ENCODE results near the gene ST7.

Gene ST7

DNA sequence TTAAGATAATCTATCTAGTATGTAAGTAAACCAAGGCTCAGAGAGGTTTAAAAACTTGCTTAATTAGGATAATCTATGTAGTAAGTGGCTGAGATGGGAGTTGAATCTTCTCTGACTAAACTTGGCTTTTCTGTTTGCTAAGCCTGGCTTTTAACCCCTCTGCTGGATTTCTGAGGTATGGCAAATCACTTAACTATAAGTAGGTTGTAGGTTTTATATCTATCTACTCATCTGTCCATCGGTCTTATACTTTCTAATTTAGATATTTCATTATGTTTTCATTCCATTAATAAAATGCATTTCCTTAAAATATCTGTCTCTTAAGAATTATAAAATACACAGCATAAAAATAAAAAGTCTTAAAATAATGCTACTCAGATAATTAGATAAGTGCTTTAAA lies 59.4 kb downstream of the ST7 start:
- Histone ChIP-seq H3K4me1 (ENCODE audit: control insufficient read depth, insufficient read depth, low read length, poor library complexity, severe bottlenecking) (peaks cover 33% of the 10 kb centered on the region), H3K27ac (ENCODE audit: insufficient read depth, low read length, poor library complexity, severe bottlenecking) (no peak overlapping the region), H3K27me3 (replicated peaks; ENCODE audit: control insufficient read depth, insufficient read depth, low read length, poor library complexity, severe bottlenecking) (no peaks in the 10 kb centered on the region), H3K9me3 (ENCODE audit: control insufficient read depth, low read length) (no peaks in the 10 kb centered on the region), H3K4me3 (ENCODE audit: insufficient read depth, low read depth, low read length, poor library complexity, severe bottlenecking) (no peak overlapping the region), H3K36me3 (ENCODE audit: control insufficient read depth, insufficient read depth, low read length) (no peaks in the 10 kb centered on the region)
- no peak for DNase-seq

DNA sequence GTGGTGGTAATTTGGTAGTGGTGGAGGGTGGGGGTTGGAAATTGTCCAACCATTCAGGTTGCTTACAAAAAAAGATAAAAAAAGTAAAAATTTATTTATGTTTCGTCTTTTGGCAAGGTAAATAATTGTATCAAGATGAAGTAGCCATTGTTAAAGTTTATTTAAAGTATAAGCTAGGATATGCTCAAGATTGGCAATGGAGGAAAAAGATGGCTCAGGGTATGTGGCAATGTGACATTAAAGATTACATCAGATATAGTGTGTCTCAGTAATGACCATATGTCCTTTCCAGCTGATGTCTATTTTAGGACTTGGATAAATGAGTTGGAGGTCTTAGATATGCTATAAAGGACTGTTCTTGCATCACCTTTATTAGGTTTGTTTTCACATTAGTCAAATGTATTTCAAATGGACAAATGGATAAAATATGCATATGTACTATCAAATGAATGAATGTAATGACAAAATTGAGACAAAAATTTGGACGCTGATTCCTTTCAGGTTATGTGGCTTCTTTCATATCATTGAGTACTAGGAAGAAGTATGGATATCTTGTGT lies 60.9 kb downstream of the ST7 start:
- H3K36me3 ChIP-seq (ENCODE audit: control insufficient read depth, insufficient read depth, low read length), result no peaks in the 10 kb centered on the region
- DNase-seq, result no peak
- no peak overlapping the region for H3K27ac ChIP-seq (ENCODE audit: insufficient read depth, low read length, poor library complexity, severe bottlenecking)
- H3K27me3 ChIP-seq (replicated peaks; ENCODE audit: control insufficient read depth, insufficient read depth, low read length, poor library complexity, severe bottlenecking), result no peaks in the 10 kb centered on the region
- peaks cover 22% of the 10 kb centered on the region for H3K4me1 ChIP-seq (ENCODE audit: control insufficient read depth, insufficient read depth, low read length, poor library complexity, severe bottlenecking)
- H3K4me3 ChIP-seq (ENCODE audit: insufficient read depth, low read depth, low read length, poor library complexity, severe bottlenecking), result no peak overlapping the region
- H3K9me3 ChIP-seq (ENCODE audit: control insufficient read depth, low read length), result no peaks in the 10 kb centered on the region

DNA sequence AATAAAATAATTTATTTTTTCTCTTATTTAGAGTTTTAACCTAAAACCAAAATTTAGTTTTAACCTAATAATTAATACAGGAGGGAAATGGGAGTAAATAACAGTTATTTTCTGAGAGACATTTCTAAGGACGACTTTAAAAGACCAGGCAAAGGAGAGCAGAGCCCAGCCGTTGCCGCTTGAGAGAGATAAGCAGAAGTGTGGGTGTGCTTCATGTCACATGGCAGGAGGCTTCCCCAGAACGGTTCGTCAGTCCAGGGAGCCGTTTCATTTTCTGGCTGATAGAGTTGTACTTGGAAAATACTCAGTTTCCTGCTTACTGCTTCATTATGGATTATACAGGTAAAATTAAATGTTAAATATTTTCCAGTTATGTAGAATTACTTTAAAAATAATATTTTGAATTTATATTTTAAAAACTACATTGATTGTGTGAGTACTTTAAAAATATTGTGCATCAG lies 61.4 kb downstream of the ST7 start:
- Histone ChIP-seq H3K27me3 (replicated peaks; ENCODE audit: control insufficient read depth, insufficient read depth, low read length, poor library complexity, severe bottlenecking) (no peaks in the 10 kb centered on the region), H3K36me3 (ENCODE audit: control insufficient read depth, insufficient read depth, low read length) (no peaks in the 10 kb centered on the region), H3K9me3 (ENCODE audit: control insufficient read depth, low read length) (no peaks in the 10 kb centered on the region), H3K27ac (ENCODE audit: insufficient read depth, low read length, poor library complexity, severe bottlenecking) (no peak overlapping the region), H3K4me1 (ENCODE audit: control insufficient read depth, insufficient read depth, low read length, poor library complexity, severe bottlenecking) (peaks cover 17% of the 10 kb centered on the region), H3K4me3 (ENCODE audit: insufficient read depth, low read depth, low read length, poor library complexity, severe bottlenecking) (no peak overlapping the region)
- no peak for DNase-seq

DNA sequence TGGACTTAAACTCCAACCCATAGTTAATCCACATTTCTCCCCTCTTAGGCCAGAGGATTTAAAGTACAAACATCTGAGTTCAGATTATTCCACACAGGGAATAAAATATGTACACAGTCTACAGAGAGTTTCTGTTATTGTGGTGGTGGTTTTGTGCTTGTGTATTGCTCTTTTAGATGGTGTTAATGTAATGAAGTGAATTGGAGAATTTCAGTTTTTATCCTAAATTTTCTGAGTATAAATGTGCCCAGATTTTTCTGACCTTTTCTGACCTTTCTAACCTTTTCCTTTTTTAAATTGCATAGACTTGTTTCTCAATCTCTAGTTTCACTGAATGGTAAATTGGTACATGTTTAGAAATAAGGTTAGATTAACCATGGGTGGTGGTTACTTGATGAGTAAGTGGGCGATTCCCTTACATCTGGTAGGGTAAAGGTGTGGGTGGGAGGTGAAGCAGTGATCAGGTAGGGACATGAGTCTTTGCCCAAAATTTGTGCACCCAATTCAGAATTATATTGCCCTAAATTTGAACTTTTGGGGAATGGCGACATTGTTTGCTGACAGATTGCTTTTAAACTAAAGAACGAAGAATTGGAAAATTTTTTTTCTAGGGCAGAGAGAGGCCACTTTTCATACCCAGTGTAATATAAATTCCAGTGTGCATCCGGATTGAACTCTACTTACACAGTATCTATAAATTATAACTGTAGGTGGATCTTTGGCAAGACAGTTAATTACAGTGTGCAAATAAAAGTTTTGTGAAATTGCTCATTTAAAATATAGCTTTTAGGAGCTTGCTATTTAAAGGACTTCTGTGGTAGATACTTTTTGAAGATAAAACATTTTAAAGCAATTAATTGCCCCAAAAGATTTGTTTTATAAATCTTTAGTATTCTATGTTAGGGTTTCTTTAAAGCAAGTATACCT lies 62.2 kb downstream of the ST7 start:
- peaks cover 9% of the 10 kb centered on the region for H3K4me1 ChIP-seq (ENCODE audit: control insufficient read depth, insufficient read depth, low read length, poor library complexity, severe bottlenecking)
- DNase-seq, result no peak
- no peaks in the 10 kb centered on the region for H3K9me3 ChIP-seq (ENCODE audit: control insufficient read depth, low read length)
- no peak overlapping the region for H3K27ac ChIP-seq (ENCODE audit: insufficient read depth, low read length, poor library complexity, severe bottlenecking)
- H3K27me3 ChIP-seq (replicated peaks; ENCODE audit: control insufficient read depth, insufficient read depth, low read length, poor library complexity, severe bottlenecking), result no peaks in the 10 kb centered on the region
- no peaks in the 10 kb centered on the region for H3K36me3 ChIP-seq (ENCODE audit: control insufficient read depth, insufficient read depth, low read length)
- H3K4me3 ChIP-seq (ENCODE audit: insufficient read depth, low read depth, low read length, poor library complexity, severe bottlenecking), result no peak overlapping the region

DNA sequence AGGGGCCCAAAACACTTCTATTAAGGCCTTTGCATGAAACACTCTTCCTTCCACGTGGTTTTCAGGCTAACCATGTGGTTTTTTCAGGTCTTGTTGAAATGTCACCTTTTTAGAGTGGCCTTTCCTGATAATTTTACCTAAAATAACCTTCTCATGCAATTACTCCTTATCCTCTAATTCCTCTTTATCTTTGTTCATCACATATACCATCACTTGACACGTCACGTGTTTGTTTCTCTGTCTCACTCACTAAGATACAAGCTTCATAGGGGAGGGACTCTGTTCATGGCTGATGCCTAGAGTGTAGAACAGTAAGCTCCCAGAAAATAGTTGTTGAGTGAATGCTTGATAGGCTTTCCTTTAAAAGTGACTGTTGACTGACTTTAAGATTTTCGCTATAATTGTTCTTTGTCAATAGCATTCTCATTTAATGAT lies 63.7 kb downstream of the ST7 start:
- no peaks in the 10 kb centered on the region for H3K36me3 ChIP-seq (ENCODE audit: control insufficient read depth, insufficient read depth, low read length)
- H3K27ac ChIP-seq (ENCODE audit: insufficient read depth, low read length, poor library complexity, severe bottlenecking), result no peak overlapping the region
- DNase-seq, result no peak
- H3K4me1 ChIP-seq (ENCODE audit: control insufficient read depth, insufficient read depth, low read length, poor library complexity, severe bottlenecking), result no peaks in the 10 kb centered on the region
- no peaks in the 10 kb centered on the region for H3K9me3 ChIP-seq (ENCODE audit: control insufficient read depth, low read length)
- no peak overlapping the region for H3K4me3 ChIP-seq (ENCODE audit: insufficient read depth, low read depth, low read length, poor library complexity, severe bottlenecking)
- H3K27me3 ChIP-seq (replicated peaks; ENCODE audit: control insufficient read depth, insufficient read depth, low read length, poor library complexity, severe bottlenecking), result no peaks in the 10 kb centered on the region

DNA sequence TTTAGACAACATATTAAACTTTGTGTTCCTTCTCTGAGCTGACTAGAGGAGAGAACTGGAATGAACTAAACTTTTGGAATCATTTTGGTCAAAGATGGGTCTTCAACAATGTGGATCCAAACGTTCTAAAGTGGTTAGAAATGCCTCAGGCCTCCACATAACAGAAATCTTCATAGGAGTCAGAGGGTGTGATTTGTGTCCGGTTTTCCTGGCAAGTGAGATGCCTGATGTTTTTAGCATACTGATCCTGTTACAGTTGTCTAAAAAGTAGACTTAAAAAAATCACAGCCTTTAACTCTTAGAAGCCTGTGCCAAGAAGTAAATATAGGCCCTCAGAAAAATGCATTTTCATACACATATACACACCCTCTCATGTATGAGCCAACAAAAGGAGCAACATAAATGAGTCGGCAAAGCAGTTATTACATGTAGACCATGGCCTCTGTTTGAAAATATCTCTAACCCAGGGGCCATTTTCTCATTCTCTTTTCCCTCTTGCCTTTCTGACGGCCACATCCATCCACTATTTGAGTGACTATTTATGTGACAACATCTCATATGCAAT lies 64.5 kb downstream of the ST7 start:
- no peaks in the 10 kb centered on the region for H3K4me1 ChIP-seq (ENCODE audit: control insufficient read depth, insufficient read depth, low read length, poor library complexity, severe bottlenecking)
- H3K27me3 ChIP-seq (replicated peaks; ENCODE audit: control insufficient read depth, insufficient read depth, low read length, poor library complexity, severe bottlenecking), result no peaks in the 10 kb centered on the region
- no peaks in the 10 kb centered on the region for H3K36me3 ChIP-seq (ENCODE audit: control insufficient read depth, insufficient read depth, low read length)
- no peaks in the 10 kb centered on the region for H3K9me3 ChIP-seq (ENCODE audit: control insufficient read depth, low read length)
- no peak for DNase-seq
- no peak overlapping the region for H3K4me3 ChIP-seq (ENCODE audit: insufficient read depth, low read depth, low read length, poor library complexity, severe bottlenecking)
- H3K27ac ChIP-seq (ENCODE audit: insufficient read depth, low read length, poor library complexity, severe bottlenecking), result no peak overlapping the region

DNA sequence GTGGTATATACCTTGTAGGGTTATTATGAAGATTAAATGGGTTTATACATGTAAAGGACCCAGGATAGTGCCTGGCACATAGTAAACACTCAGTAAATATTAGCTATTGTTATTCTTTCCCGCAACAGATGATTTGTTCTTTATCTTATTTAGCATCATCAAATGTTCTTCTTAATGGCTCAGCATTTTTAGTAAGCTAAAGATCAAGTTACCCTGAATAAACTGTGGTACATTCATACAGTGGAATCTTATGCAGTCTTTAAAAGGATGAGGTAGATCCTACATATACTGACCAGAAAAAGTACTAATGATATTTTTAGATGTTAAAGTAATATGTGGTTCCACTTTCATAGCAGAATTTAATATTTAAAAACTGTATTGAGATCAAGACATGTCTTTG lies 65.4 kb downstream of the ST7 start:
- no peak for DNase-seq
- Histone ChIP-seq H3K27ac (ENCODE audit: insufficient read depth, low read length, poor library complexity, severe bottlenecking) (no peak overlapping the region), H3K36me3 (ENCODE audit: control insufficient read depth, insufficient read depth, low read length) (no peaks in the 10 kb centered on the region), H3K27me3 (replicated peaks; ENCODE audit: control insufficient read depth, insufficient read depth, low read length, poor library complexity, severe bottlenecking) (no peaks in the 10 kb centered on the region), H3K4me3 (ENCODE audit: insufficient read depth, low read depth, low read length, poor library complexity, severe bottlenecking) (no peak overlapping the region), H3K4me1 (ENCODE audit: control insufficient read depth, insufficient read depth, low read length, poor library complexity, severe bottlenecking) (no peaks in the 10 kb centered on the region), H3K9me3 (ENCODE audit: control insufficient read depth, low read length) (no peaks in the 10 kb centered on the region)

DNA sequence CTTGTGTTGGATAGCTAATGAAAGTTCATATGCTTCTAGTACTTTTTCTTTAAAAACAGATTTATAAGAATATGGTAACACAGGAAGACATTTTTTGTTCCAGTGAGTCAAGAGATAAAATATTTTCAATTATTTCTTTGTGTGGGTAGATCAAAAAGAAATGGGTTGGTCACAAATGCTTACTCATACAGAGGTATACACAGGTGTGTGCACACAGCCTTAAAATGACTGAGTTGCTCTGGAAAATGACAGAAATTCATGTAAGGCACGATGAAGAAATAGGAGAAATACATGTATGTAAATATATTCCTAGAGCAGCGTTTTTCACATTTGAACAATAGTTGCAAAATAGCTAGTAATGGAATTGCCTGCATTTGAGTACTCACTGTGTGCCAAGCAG lies 66.0 kb downstream of the ST7 start:
- Histone ChIP-seq H3K27ac (ENCODE audit: insufficient read depth, low read length, poor library complexity, severe bottlenecking) (no peak overlapping the region), H3K27me3 (replicated peaks; ENCODE audit: control insufficient read depth, insufficient read depth, low read length, poor library complexity, severe bottlenecking) (no peaks in the 10 kb centered on the region), H3K4me1 (ENCODE audit: control insufficient read depth, insufficient read depth, low read length, poor library complexity, severe bottlenecking) (no peaks in the 10 kb centered on the region), H3K36me3 (ENCODE audit: control insufficient read depth, insufficient read depth, low read length) (no peaks in the 10 kb centered on the region), H3K9me3 (ENCODE audit: control insufficient read depth, low read length) (no peaks in the 10 kb centered on the region), H3K4me3 (ENCODE audit: insufficient read depth, low read depth, low read length, poor library complexity, severe bottlenecking) (no peak overlapping the region)
- no peak for DNase-seq

DNA sequence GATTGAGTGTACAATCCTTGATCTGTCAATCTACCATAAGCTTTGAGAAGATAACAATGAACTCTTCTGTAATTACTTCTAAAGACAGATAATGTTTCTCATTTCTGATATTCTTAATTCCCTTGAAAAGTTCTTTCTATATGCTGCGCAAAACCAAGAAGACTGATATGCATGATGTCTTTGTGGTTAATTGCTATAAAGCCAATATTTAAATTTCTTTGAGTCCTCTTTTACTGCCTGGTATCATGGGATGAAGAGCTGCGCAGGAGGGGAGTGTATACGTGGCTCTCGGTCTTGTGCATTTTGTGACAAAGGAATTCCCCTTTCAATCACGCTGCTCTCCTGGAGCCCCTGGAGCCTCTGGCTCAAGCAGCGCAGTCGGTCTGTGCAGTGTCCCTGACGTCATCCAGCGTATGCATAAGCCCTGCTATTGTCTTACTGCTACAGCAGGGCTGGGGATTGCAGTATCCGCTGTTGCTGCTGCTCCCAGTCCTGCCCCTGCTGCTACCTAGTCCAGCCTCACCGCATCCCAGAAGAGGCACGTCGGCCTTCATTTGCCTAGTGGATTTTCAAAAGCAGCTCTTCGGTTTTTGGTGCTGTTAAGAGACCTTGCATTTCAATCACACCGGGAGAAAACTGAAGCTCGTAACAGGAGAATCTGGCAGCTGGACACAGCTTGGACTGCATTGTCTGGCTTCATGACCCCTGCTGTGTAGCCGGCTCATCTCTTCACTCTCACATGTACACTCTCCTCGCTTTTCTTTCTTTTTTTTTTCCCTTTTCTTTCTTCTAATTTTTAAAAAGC lies 66.7 kb downstream of the ST7 start:
- H3K27me3 ChIP-seq (replicated peaks; ENCODE audit: control insufficient read depth, insufficient read depth, low read length, poor library complexity, severe bottlenecking), result no peaks in the 10 kb centered on the region
- no peaks in the 10 kb centered on the region for H3K36me3 ChIP-seq (ENCODE audit: control insufficient read depth, insufficient read depth, low read length)
- H3K27ac ChIP-seq (ENCODE audit: insufficient read depth, low read length, poor library complexity, severe bottlenecking), result no peak overlapping the region
- no peak for DNase-seq
- no peak overlapping the region for H3K4me3 ChIP-seq (ENCODE audit: insufficient read depth, low read depth, low read length, poor library complexity, severe bottlenecking)
- no peaks in the 10 kb centered on the region for H3K9me3 ChIP-seq (ENCODE audit: control insufficient read depth, low read length)
- no peaks in the 10 kb centered on the region for H3K4me1 ChIP-seq (ENCODE audit: control insufficient read depth, insufficient read depth, low read length, poor library complexity, severe bottlenecking)
